K562 (cell line): ENCODE measurements around the gene UBE2H. TPM values are rescaled to one million over a fixed set of nuclear protein-coding genes. Genes with fewer than 3 reads are reported as not detected.

Experiments
- ATAC-seq: fragments of 200-7000 bp; cut with Tn5 transposase; 3 replicates; pipeline ENCODE4 v1.9.1; 2020; ENCODE audit warnings: moderate library complexity
- BruUV-seq: library from RNA; stranded (reverse); fragments of 400-500 nt; replicated peaks from 2 replicates; lab custom pipeline; 2021; lab: Mats Ljungman, UMichigan
- CTCF ChIA-PET: fragments of 300-600 bp; formaldehyde crosslinking; extraction: SDS; loops from one replicate; lab custom pipeline; 2021; ENCODE audit warnings: low intra/inter-chr PET ratio; lab: Yijun Ruan, JAX
- POLR2A ChIA-PET: fragments of 300-600, 350-650 bp; sonication (Branson Sonifier 250); formaldehyde crosslinking; extraction: SDS; loops from one replicate; lab custom pipeline; 2021; ENCODE audit warnings: antibody characterized with exemption, inconsistent platforms; lab: Yijun Ruan, JAX
- DNase-seq, 4 experiments: peaks; one replicate each; pipeline versions ENCODE4 v3.0.0 to v3.0.0-alpha.2; 2011 to 2018; ENCODE audit warnings: low spot score in 3 of 4, mixed read lengths in 3 of 4; ENCODE audit errors: extremely low read depth in 1 of 4
- FAIRE-seq: peaks from 2 replicates; lab custom pipeline; 2011; peaks lifted over from hg19 to GRCh38; lab: Jason Lieb, UNC
- H2AFZ ChIP-seq: 2 replicates; pipeline ENCODE4 v1.6.0; 2011; ENCODE audit warnings: low read depth, low read length, control low read depth, inconsistent platforms
- H3K27ac ChIP-seq: fragments of 200-600 bp; 3 replicates; pipeline ENCODE4 v1.8.0; 2011; ENCODE audit warnings: low read depth, mild to moderate bottlenecking, control low read depth, inconsistent platforms, low read length, moderate library complexity, mixed read lengths; ENCODE audit errors: extremely low read depth
- H3K27me3 ChIP-seq, 2 experiments: fragments of 300-600 bp in 1 of 2; 2 replicates in 1 of 2; 3 replicates in 1 of 2; pipeline versions ENCODE4 v1.6.0 to v1.8.0; 2011; ENCODE audit warnings: inconsistent platforms in 2 of 2, low read length in 2 of 2, mild to moderate bottlenecking in 1 of 2, mixed read lengths in 1 of 2, moderate library complexity in 1 of 2; ENCODE audit not compliant: control insufficient read depth in 2 of 2, insufficient read depth in 2 of 2
- H3K36me3 ChIP-seq: fragments of 300-600 bp; 3 replicates; pipeline ENCODE4 v1.8.0; 2011; ENCODE audit warnings: mild to moderate bottlenecking, low read length, inconsistent platforms; ENCODE audit not compliant: control insufficient read depth, insufficient read depth
- H3K4me1 ChIP-seq, 2 experiments: fragments of 200-600 bp in 1 of 2; replicated peaks in 1 of 2; 2 replicates in 1 of 2; 3 replicates in 1 of 2; pipeline versions ENCODE4 v1.5.1 to v1.8.0; 2011; ENCODE audit warnings: inconsistent platforms in 2 of 2, low read length in 2 of 2, mild to moderate bottlenecking in 1 of 2, mixed read lengths in 1 of 2, moderate library complexity in 1 of 2; ENCODE audit not compliant: control insufficient read depth in 2 of 2, insufficient read depth in 2 of 2
- H3K4me2 ChIP-seq: 2 replicates; pipeline ENCODE4 v1.6.1; 2011; ENCODE audit warnings: low read length, control low read depth, inconsistent platforms, mixed read lengths; ENCODE audit not compliant: insufficient read depth
- H3K4me3 ChIP-seq: fragments of 200-600 bp; sonication (generic), shearing (Covaris generic); 2 replicates; pipeline ENCODE4 v1.5.1; 2016; ENCODE audit warnings: control low read depth, inconsistent platforms
- H3K79me2 ChIP-seq: fragments of 200-600 bp; 3 replicates; pipeline ENCODE4 v1.8.0; 2011; ENCODE audit warnings: low read length, inconsistent platforms; ENCODE audit not compliant: control insufficient read depth, insufficient read depth
- H3K9ac ChIP-seq, 2 experiments: 2 replicates each; pipeline versions ENCODE4 v1.6.0 to v1.6.1; 2011; ENCODE audit warnings: low read depth in 2 of 2, low read length in 2 of 2, control low read depth in 1 of 2, inconsistent platforms in 1 of 2, mild to moderate bottlenecking in 1 of 2, mixed read lengths in 1 of 2; ENCODE audit not compliant: insufficient read depth in 1 of 2
- H3K9me1 ChIP-seq: one replicate; pipeline ENCODE4 v1.6.0; 2011; ENCODE audit warnings: inconsistent platforms, mild to moderate bottlenecking, low read length, moderate library complexity; ENCODE audit not compliant: control insufficient read depth, insufficient read depth
- H3K9me3 ChIP-seq: replicated peaks from 2 replicates; pipeline ENCODE4 v1.5.1; 2011; ENCODE audit warnings: low read depth, low read length, inconsistent platforms; ENCODE audit not compliant: control insufficient read depth, insufficient read depth
- H4K20me1 ChIP-seq: replicated peaks from 2 replicates; pipeline ENCODE4 v1.6.1; 2011; ENCODE audit warnings: low read length, inconsistent platforms, mixed read lengths; ENCODE audit not compliant: control insufficient read depth, insufficient read depth
- ARID3B ChIP-seq: fragments of 250-450 bp; sonication (Bioruptor Pico); IDR thresholded peaks from 2 replicates; pipeline ENCODE4 v1.4.0; 2020; ENCODE audit warnings: borderline replicate concordance
- BCL6 ChIP-seq: fragments of 250-450 bp; sonication (Bioruptor Pico); IDR thresholded peaks from 2 replicates; pipeline ENCODE4 v1.4.0; 2020
- CREB5 ChIP-seq: fragments of 250-450 bp; sonication (Bioruptor Pico); IDR thresholded peaks from 2 replicates; pipeline ENCODE4 v1.5.0; 2020; ENCODE audit warnings: mild to moderate bottlenecking
- ETV5 ChIP-seq: sonication (generic); formaldehyde crosslinking; IDR thresholded peaks from 2 replicates; pipeline ENCODE4 v1.4.0; 2020; ENCODE audit warnings: low read depth, mild to moderate bottlenecking, missing genetic modification reagents
- FOXM1 ChIP-seq, 2 experiments: fragments of 450-650 bp in 1 of 2; sonication (generic) in 1 of 2; formaldehyde crosslinking in 1 of 2; IDR thresholded peaks; 2 replicates each; pipeline versions ENCODE4 v1.6.1 to v1.9.0; 2017 to 2022; ENCODE audit warnings: low read depth in 2 of 2, mild to moderate bottlenecking in 2 of 2, missing genetic modification reagents in 1 of 2, moderate library complexity in 1 of 2
- HNRNPL ChIP-seq: fragments of 200-400 bp; formaldehyde crosslinking; IDR thresholded peaks from 2 replicates; pipeline ENCODE4 v1.6.1; 2017; ENCODE audit warnings: low read depth, mild to moderate bottlenecking, low read length
- MAFF ChIP-seq: IDR thresholded peaks from 2 replicates; pipeline ENCODE4 v1.6.1; 2012; ENCODE audit warnings: low read length, improper control_type of control experiment
- MAX ChIP-seq: sonication (generic); formaldehyde crosslinking; IDR thresholded peaks from 2 replicates; pipeline ENCODE4 v1.9.0; 2022; ENCODE audit warnings: mild to moderate bottlenecking, missing genetic modification reagents
- MLX ChIP-seq, 2 experiments: fragments of 450-650 bp in 1 of 2; sonication (generic) in 1 of 2; formaldehyde crosslinking; conservative IDR thresholded peaks; 2 replicates each; pipeline versions ENCODE4 v1.4.0 to v1.8.1; 2020 to 2022; ENCODE audit warnings: mild to moderate bottlenecking in 1 of 2, missing genetic modification reagents in 1 of 2
- SNIP1 ChIP-seq: fragments of 450-650 bp; IDR thresholded peaks from 2 replicates; pipeline ENCODE4 v1.7.1; 2017; ENCODE audit warnings: low read depth, mild to moderate bottlenecking
- TEAD1 ChIP-seq, 2 experiments: fragments of 450-650 bp in 1 of 2; sonication (generic) in 1 of 2; formaldehyde crosslinking; IDR thresholded peaks; 2 replicates each; pipeline versions ENCODE4 v1.4.0 to v1.8.0; 2020 to 2022; ENCODE audit warnings: mild to moderate bottlenecking in 2 of 2, missing genetic modification reagents in 1 of 2
- ZNF277 ChIP-seq: fragments of 250-450 bp; sonication (Bioruptor Pico); IDR thresholded peaks from 2 replicates; pipeline ENCODE4 v1.8.0; 2022; ENCODE audit warnings: inconsistent platforms, mild to moderate bottlenecking, moderate library complexity, borderline replicate concordance
- WGBS: fragments of 100-300 bp; shearing (Covaris generic); methylation state at CpG from one replicate; pipeline ENCODE4 v1.1.6; 2016; ENCODE audit warnings: low coverage, mixed read lengths; ENCODE audit not compliant: insufficient coverage; ENCODE audit errors: missing lambda C conversion rate; 5-methylcytosine and 5-hydroxymethylcytosine counted together
- in situ Hi-C: fragments of 300-500 bp; cut with MboI; formaldehyde crosslinking; loops from 4 replicates; pipeline ENCODE4 v1.15.0; 2018; ENCODE audit warnings: inconsistent platforms, mixed read lengths
- intact Hi-C: fragments of 100-400 bp; cut with micrococcal nuclease; formaldehyde crosslinking; loops from 2 replicates; pipeline ENCODE4 v1.14.2; 2022
- polyA plus RNA-seq, 8 experiments: library from polyadenylated mRNA; depleted of rRNA in 4 of 8; stranded (reverse) in 5 of 8; unstranded in 3 of 8; fragments of >200 nt; fragmentation: Nextera tagmentation in 2 of 8; fragmentation: Illumina TruSeq in 1 of 8; extraction: Ambion mirVana in 2 of 8; extraction: Trizol in 1 of 8; gene quantifications; 2 replicates each; pipeline versions ENCODE4 v1.2.1 to v1.2.3, GENCODE V29; 2011 to 2014; ENCODE audit warnings: inconsistent platforms in 1 of 8, missing spikeins in 1 of 8
- total RNA-seq, 7 experiments: library from RNA; depleted of rRNA in 6 of 7; stranded (reverse); fragments of >200 nt in 6 of 7; fragmentation: Illumina TruSeq in 2 of 7; extraction: Trizol in 2 of 7; gene quantifications; 2 replicates each; pipeline versions ENCODE4 v1.2.1 to v1.2.3, GENCODE V29; 2011 to 2021; ENCODE audit warnings: low replicate concordance in 1 of 7

UBE2H gene
- total and polyA plus RNA-seq, 9 of the 15 experiments (the other 6 are each of a cell fraction or from before 2014, with no cell fraction given), result 6.3 to 33.0 (median 13.3) TPM

GRCh38 chr7:129877146-129877792 is 75.5 kb downstream of the UBE2H start (continued):
- TF ChIP-seq ARID3B (CRISPR knock-in tag) (no peak), MAX (CRISPR knock-in tag) (no peak)
- TF ChIP-seq, all 486 proteins: peak for 35

GRCh38 chr7:129875745-129876411 is 76.9 kb downstream of the UBE2H start:
- peaks cover 8 to 54% of the 10 kb centered on the region in 2 experiments; a peak in 4 of 5 replicates for H3K4me1 ChIP-seq
- H3K27me3 ChIP-seq, result no peaks in the 10 kb centered on the region
- no peaks in the 10 kb centered on the region for H3K36me3 ChIP-seq
- CTCF ChIA-PET, result no interaction called here
- H3K9me3 ChIP-seq, result no peaks in the 10 kb centered on the region
- DNase-seq (peak; percentile 78 to 85 (median 81)), ATAC-seq (peak; percentile 78), FAIRE-seq (peak; percentile 62)
- no peaks in the 10 kb centered on the region for H4K20me1 ChIP-seq
- peak overlapping the region; percentile 82 for H2AFZ ChIP-seq
- H3K9me1 ChIP-seq, result no peaks in the 10 kb centered on the region
- 3% methylated on average over 5 of the region's 5 CpGs for WGBS
- BruUV-seq, result no TSS peak
- intact Hi-C loops (loop anchor here (2.0 kb wide), 1 partner anchor 19 kb away; no protein-coding TSS in a partner anchor), in situ Hi-C loops (no loop called here)
- POLR2A ChIA-PET, result interaction anchor here (0.6 to 4.4 kb wide), 13 partner anchors 10 to 578 kb away, joined by 3 to 24 read pairs (median 4); partner anchors contain the start of gene NRF1
- H3K79me2 ChIP-seq, result no peaks in the 10 kb centered on the region
- peak overlapping the region in 1 of 2 experiments; percentile 65; a peak in 2 of 4 replicates for H3K9ac ChIP-seq
- peak overlapping the region; percentile 75 for H3K27ac ChIP-seq
- H3K4me3 ChIP-seq, result peak overlapping the region; percentile 6; the same call in 1 of the 2 replicates
- H3K4me2 ChIP-seq, result peak overlapping the region; percentile 70
- TF ChIP-seq CREB5 (no peak), MAFF (peak; percentile 48; the same call in 1 of the 2 replicates), TEAD1 (CRISPR knock-in tag; IDR thresholded peaks at IDR 0.05) (0 out of 4 replicates have a peak, but pooled peaks of 1 of the 2 experiments have one; percentile 38), BCL6 (CRISPR knock-in tag) (0 out of 2 replicates have a peak, but pooled peaks have one; percentile 70), HNRNPL (no peak), MLX (CRISPR knock-in tag; conservative IDR thresholded peaks at IDR 0.05) (no peak), ZNF277 (CRISPR knock-in tag) (no peak), FOXM1 (IDR thresholded peaks at IDR 0.05; ENCODE audit: low read depth) (peak; percentile 32; the same call in 1 of the 2 replicates), FOXM1 (CRISPR knock-in tag; IDR thresholded peaks at IDR 0.05; ENCODE audit: low read depth) (no peak), ETV5 (CRISPR knock-in tag) (0 out of 2 replicates have a peak, but pooled peaks have one; percentile 15), SNIP1 (no peak)
